GM18519 (cell line): ENCODE data around the gene PAQR4.

Experiments
- ATAC-seq: cut with Tn5 transposase; IDR thresholded peaks from one replicate; pipeline ENCODE4 v1.9.1; 2021; ENCODE audit warnings: mild to moderate bottlenecking, moderate library complexity; ENCODE audit not compliant: unreplicated experiment, low FRiP score

The PAQR4 gene

GRCh38 chr16:3019594-3020246 lies 50.6 kb downstream of the PAQR4 start:
- ATAC-seq, result no peak

- ATAC-seq, result no peak
These were observed 51.1 kb downstream of the PAQR4 start, which contains the start of gene TNFRSF12A for GRCh38 chr16:3020247-3020603. Gene TNFRSF12A, plus strand, starts transcription at chr16:3020368. Its CDS starts 30 bp downstream, at chr16:3020398.

GRCh38 chr16:3020604-3021448 lies 51.7 kb downstream of the PAQR4 start:
- ATAC-seq, result no peak

- ATAC-seq, result no peak
These were observed 52.5 kb downstream of the PAQR4 start for GRCh38 chr16:3021449-3022207.

- no peak for ATAC-seq
These were observed 53.1 kb downstream of the PAQR4 start for GRCh38 chr16:3022208-3022683.

- ATAC-seq, result no peak
These were observed 53.7 kb downstream of the PAQR4 start for GRCh38 chr16:3022684-3023414.
